ENCODE measurements around the gene ZNF385D.
A peak's percentile ranks its signal among the peaks of the same experiment; 100 is the strongest.

The ZNF385D gene

GRCh38 chr3:21750831-21751391 lies at the start of gene ZNF385D:
Gene ZNF385D, minus strand, starts transcription at chr3:21751210. Its CDS starts 294 bp downstream, at chr3:21750916.
- DNase-seq, result peak; percentile 60

GRCh38 chr3:21798356-21799088 lies 47.5 kb upstream of the ZNF385D start:
- no peak for DNase-seq

GRCh38 chr3:21795921-21796320 lies 44.9 kb upstream of the ZNF385D start:
- no peak for DNase-seq

- no peak for DNase-seq
Observed at GRCh38 chr3:21795152-21795837, 44.3 kb upstream of the ZNF385D start.

- no peak for DNase-seq
Observed at GRCh38 chr3:21794291-21794690, 43.3 kb upstream of the ZNF385D start.

GRCh38 chr3:21792176-21792575 lies 41.2 kb upstream of the ZNF385D start:
- DNase-seq, result no peak

- no peak for DNase-seq
Observed at GRCh38 chr3:21791356-21791755, 40.3 kb upstream of the ZNF385D start.

- DNase-seq, result no peak
Observed at GRCh38 chr3:21790466-21790865, 39.5 kb upstream of the ZNF385D start.

GRCh38 chr3:21789730-21790129 lies 38.7 kb upstream of the ZNF385D start:
- DNase-seq, result no peak

- DNase-seq, result no peak
Observed at GRCh38 chr3:21786438-21786797, 35.4 kb upstream of the ZNF385D start.

GRCh38 chr3:21785765-21786437 lies 34.9 kb upstream of the ZNF385D start:
- no peak for DNase-seq

- no peak for DNase-seq
Observed at GRCh38 chr3:21783839-21784238, 32.8 kb upstream of the ZNF385D start.

- DNase-seq, result no peak
Observed at GRCh38 chr3:21781355-21781754, 30.3 kb upstream of the ZNF385D start.

GRCh38 chr3:21779909-21780308 lies 28.9 kb upstream of the ZNF385D start:
- no peak for DNase-seq

GRCh38 chr3:21778715-21779114 lies 27.7 kb upstream of the ZNF385D start:
- DNase-seq, result no peak

- DNase-seq, result no peak
Observed at GRCh38 chr3:21777821-21778220, 26.8 kb upstream of the ZNF385D start.

GRCh38 chr3:21766002-21766401 lies 15.0 kb upstream of the ZNF385D start:
- DNase-seq, result no peak

GRCh38 chr3:21755896-21756295 lies 4.9 kb upstream of the ZNF385D start:
- DNase-seq, result no peak

GRCh38 chr3:21754839-21755238 lies 3.8 kb upstream of the ZNF385D start:
- DNase-seq, result no peak

- DNase-seq, result peak; percentile 51
Observed at GRCh38 chr3:21752749-21753347, 1.8 kb upstream of the ZNF385D start.

GRCh38 chr3:21751886-21752285 lies 876 bp upstream of the ZNF385D start:
- no peak for DNase-seq

GRCh38 chr3:21750080-21750696 lies 822 bp downstream of the ZNF385D start:
- DNase-seq, result peak; percentile 58
